LNCaP clone FGC (cell line): Measurements from ENCODE around the gene GPRC5B.

Experiments
- DNase-seq: peaks from one replicate; pipeline ENCODE4 v3.0.0-alpha.2; 2011; ENCODE audit warnings: low read depth
- H3K4me3 ChIP-seq: 2 replicates; pipeline ENCODE4 v1.5.1; 2011; ENCODE audit warnings: mild to moderate bottlenecking, low read depth, low read length, control low read depth
- TF ChIP-seq, protein P1 (sequence below): IDR thresholded peaks from 2 replicates; pipeline ENCODE4 v1.5.1; 2012; ENCODE audit warnings: mild to moderate bottlenecking; ENCODE audit not compliant: control insufficient read depth, insufficient read depth; ENCODE audit errors: extremely low read depth

GPRC5B gene

DNA sequence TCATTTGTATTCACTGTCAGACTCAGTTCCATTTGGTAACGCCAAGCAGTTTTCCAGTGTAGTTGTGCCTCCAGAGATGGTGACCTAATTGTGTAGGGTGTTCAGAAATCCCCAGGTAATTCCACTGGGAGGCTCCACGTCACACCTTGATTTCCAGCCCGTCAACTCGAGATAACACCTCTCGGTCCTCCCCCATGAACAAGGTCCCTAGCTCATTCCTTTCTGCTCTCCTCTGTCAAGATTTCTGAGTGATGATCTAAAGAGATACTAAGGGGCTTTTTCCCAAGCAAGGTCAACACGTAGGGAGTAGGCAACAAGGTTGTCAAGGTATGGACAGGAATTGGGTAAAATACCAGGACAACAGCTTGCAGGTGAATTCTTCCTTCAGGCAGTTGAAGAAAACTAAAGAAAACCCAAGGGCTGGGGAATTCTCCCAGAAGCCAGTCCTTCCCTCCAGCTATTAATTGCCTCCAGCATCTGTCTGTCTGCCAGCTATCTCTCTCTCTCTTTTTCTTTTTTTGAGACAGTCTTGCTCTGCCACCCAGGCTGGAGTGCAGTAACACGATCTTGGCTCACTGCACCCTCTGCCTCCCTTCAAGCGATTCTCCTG is 31.4 kb downstream of the GPRC5B start:
- TF ChIP-seq, protein P1, sequence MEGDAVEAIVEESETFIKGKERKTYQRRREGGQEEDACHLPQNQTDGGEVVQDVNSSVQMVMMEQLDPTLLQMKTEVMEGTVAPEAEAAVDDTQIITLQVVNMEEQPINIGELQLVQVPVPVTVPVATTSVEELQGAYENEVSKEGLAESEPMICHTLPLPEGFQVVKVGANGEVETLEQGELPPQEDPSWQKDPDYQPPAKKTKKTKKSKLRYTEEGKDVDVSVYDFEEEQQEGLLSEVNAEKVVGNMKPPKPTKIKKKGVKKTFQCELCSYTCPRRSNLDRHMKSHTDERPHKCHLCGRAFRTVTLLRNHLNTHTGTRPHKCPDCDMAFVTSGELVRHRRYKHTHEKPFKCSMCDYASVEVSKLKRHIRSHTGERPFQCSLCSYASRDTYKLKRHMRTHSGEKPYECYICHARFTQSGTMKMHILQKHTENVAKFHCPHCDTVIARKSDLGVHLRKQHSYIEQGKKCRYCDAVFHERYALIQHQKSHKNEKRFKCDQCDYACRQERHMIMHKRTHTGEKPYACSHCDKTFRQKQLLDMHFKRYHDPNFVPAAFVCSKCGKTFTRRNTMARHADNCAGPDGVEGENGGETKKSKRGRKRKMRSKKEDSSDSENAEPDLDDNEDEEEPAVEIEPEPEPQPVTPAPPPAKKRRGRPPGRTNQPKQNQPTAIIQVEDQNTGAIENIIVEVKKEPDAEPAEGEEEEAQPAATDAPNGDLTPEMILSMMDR = no peak
- no peak for DNase-seq
- no peak overlapping the region for H3K4me3 ChIP-seq

DNA sequence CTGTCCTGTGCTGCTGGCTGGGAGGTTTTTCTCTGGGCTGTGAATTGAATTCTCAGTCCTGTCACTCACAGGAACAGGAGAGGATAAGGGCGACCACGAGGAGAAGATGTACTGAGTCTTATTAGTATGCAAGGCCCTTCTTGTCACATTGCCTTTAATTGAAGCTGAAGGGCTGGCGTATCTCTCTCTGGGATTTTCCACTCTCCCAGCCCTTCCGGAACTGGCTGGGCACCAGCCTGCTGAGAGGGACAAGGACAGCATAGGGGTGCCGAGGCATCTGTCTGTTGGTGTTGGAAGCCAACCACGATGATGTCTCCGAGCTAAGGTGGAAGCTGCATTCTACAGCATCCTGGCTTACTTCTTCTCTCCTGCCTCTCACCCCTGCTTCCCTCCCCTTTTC is 33.2 kb downstream of the GPRC5B start:
- TF ChIP-seq, protein P1 = no peak

DNA sequence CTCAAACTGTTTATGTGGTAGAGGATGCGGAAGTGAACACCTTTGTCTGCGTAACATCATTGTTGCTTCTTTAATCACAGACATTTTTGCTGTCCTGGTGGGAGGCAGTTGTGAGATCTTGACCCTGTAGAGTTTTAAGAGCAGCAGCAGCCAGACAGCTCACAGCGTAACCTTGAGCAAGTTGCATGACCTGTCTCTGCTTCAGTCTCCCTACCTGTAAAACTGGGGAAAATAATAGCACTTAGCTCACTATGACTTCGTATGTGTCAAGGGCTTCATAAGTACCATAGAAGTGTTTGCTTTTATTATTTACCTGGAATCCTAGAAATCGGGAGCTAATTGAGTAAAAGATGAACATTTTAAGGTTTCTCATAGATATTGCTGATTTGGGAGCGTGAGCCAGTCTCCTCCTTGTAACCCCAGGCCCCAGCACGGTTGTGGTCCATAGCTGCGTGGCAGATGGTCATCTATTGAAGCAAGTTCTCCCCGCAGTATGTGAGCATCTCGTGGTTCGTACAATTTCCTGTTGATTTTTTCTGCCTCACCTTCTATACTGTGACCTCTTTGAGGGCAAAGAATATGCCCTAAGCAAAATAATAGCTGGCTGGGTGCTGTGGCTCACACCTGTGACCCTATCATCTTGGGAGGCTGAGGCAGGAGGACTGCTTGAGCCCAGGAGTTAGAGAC is 34.4 kb downstream of the GPRC5B start:
- DNase-seq = no peak
- H3K4me3 ChIP-seq = no peak overlapping the region
- TF ChIP-seq, protein P1 = no peak

More for the DNA sequence above, 33.2 kb downstream of the GPRC5B start:
- H3K4me3 ChIP-seq = no peak overlapping the region
- DNase-seq = no peak

DNA sequence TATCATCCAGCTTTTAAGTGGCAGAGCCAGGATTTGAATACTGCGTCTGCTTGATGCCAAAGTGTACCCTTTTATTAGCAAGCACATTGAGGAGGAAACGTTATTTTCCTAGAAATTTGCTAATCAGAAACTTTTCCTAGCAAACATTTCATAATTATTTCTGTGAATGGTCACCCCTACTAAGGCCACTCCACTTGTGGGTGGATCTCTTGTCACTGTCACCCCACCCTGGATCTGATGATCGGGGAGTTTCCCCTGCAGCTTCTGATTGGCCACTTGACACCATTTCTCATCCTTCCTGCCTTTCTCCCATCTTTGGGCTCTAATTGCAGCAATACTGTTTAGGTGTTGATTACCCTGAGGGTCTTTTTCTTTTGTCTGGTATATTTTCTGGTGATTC is 35.9 kb downstream of the GPRC5B start:
- no peak for DNase-seq
- TF ChIP-seq, protein P1 = no peak
- no peak overlapping the region for H3K4me3 ChIP-seq

DNA sequence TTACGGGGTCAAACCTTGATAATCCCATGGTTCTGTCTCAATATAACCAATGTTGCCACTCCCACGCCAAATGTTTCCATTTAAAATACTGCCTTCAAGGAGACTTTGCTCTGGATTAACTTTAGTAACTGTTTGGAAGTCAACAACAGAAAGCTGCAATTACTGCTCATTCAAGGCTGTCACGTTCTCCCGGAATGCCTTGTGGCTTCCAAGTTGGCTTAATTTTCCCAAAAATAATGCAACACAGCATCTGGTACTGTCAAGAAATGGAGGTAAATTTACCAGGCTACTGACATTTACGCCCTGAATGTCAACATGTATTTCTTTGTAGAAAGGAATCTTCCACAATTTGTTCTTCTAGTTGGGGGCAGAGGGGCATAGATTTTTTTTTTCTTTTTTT is 38.2 kb downstream of the GPRC5B start:
- no peak overlapping the region for H3K4me3 ChIP-seq
- TF ChIP-seq, protein P1 = no peak
- no peak for DNase-seq

DNA sequence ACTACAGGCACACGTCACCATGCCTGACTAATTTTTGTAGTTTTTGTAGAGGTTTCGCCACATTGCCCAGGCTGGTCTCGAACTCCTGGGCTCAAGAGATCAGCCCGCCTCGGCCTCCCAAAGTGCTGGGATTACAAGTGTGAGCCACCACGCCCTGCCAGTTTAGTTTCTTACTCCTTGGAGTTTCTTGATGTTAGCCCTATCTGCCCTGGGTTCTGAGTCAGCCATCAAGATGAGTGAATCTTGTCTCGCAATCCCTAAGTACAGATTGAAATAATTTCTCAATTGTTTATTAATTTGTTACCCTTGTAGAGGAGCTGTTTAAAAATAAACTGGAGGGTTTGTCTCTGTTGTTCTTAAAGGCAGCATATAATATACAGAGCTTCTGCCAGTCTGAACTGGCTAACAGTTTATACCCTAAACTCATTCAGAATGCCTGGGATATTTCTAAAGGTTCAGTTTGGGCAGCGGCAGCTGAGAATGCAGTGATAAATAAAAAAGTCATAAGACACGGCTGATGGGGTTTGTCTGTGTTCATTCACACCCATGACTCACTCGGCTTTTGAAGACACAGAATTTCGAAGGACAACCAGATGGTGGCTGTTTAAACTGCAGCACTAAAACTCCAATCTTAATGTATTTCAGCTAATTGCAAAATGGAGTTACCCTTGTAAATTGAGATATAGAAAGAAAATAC is 39.6 kb downstream of the GPRC5B start:
- TF ChIP-seq, protein P1 = no peak
- DNase-seq = no peak
- no peak overlapping the region for H3K4me3 ChIP-seq
